NCI-H460 (cell line): ENCODE measurements around the gene CCL18. TPM values are rescaled to one million over a fixed set of nuclear protein-coding genes. Genes with fewer than 3 reads are reported as not detected.
"Not testable (repeated sequence)": the region's sequence is repeated elsewhere in the genome, so short reads cannot be mapped to it uniquely, and the experiment has no call there.

Experiments
- DNase-seq: peaks from one replicate; pipeline ENCODE4 v3.0.0-alpha.2; 2016; ENCODE audit warnings: low read depth; ENCODE audit errors: extremely low read depth
- polyA plus RNA-seq: library from polyadenylated mRNA; depleted of rRNA; stranded (reverse); fragments of >200 nt; gene quantifications from 2 replicates; pipeline ENCODE4 v1.2.3, GENCODE V29; 2014; cell fraction: nucleus; rRNA removed
- total RNA-seq: library from RNA; depleted of rRNA; stranded (reverse); fragments of >200 nt; shearing (Covaris generic); gene quantifications from 2 replicates; pipeline ENCODE4 v1.2.3, GENCODE V29; 2014; rRNA removed

The CCL18 gene, protein sequence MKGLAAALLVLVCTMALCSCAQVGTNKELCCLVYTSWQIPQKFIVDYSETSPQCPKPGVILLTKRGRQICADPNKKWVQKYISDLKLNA
- total RNA-seq: not detected in 2 replicates
- polyA plus RNA-seq: not detected in 2 replicates

DNA sequence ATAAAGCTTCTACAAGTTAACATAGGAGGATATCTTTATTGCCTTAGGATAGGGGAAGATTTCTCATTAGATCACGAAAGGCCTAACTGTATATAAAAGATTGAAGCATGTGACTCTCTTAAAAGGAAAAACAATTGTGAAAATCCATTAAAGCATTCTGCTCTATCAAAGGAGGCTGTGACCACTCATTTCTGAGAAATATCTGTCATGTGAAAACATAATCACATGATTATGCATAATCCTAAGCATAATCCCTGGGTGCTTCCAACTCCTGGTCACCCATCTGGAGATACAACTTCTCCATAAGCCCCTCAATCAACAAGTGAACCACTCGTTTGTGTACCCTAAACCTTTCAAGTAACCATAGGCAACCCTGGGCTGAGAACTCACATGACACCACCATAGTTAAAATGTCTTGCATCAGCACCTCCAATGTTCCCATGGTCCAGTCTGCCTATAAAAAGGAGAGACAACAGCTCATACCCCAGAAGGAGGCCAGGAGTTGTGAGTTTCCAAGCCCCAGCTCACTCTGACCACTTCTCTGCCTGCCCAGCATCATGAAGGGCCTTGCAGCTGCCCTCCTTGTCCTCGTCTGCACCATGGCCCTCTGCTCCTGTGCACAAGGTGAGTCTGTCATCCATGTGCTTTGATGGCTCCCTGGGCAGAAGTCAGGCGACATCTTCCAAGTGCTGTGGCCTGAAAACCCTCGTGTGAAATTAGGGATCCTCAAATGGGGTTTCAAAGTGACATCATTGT, at the start of gene CCL18:
Gene CCL18 (plus strand): TSS at position 487 of the 756 bp plus-strand sequence. CDS start 71 bp downstream, at position 558.
- DNase-seq: no peak

DNA sequence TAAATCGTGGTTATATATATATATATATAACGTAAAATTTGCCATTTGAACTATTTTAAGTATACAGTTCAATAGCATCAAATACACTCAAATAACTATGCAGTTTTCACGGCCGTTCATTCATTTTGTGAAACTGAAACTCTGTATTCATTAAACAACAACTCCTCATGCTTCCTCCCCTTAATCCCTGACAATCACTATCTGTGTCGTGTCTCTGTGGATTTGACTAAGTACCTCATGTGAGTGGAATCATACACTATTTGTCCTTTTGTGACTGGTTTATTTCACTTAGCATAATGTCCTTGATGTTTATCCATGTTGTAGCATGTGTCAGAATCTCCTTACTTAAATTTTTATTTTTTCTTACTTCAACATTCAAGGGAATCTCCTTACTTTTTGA, 49.1 kb upstream of the CCL18 start:
- DNase-seq: no peak

GRCh38 chr17:36015895-36016294, 48.2 kb upstream of the CCL18 start:
- not testable (repeated sequence) for DNase-seq

DNA sequence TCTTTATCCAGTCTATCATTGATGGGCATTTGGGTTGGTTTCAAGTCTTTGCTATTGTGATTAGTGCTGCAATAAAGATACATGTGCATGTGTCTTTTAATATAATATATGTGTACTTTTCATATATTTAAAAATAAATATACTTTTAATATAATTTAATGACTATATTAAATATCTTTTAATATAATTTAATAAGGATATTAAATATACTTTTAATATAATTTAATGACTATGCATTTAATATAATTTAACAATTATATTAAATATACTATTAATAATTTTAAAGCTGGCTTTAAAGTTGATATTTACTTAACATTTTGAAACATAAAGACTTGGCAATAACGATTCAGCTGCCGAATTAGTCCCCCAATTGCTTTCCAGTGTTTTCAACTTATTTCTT, 47.5 kb upstream of the CCL18 start:
- no peak for DNase-seq

- DNase-seq: no peak
These were observed 46.3 kb upstream of the CCL18 start, which contains the start of gene CCL23 for GRCh38 chr17:36017799-36018198. TSS of gene CCL23 (minus strand) at chr17:36017972. CDS start at chr17:36017897, 75 bp downstream.

DNA sequence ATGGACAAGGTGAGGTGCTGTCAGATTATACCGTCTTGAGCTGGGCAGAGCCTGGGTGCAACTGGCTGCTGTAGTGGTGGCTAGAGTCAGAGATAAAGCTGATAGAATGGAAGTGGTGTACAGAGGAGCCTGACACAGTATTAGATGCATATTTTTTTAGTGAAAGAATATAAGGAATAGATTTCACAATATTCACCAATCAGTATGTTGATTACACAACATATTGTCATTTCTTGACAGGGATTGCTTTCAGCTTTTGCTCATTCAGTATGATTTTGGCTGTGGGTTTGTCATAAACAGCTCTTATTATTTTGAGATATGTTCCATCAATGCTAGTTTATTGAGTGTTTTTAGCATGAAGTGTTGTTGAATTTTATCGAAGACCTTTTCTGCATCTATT, 44.6 kb upstream of the CCL18 start:
- DNase-seq: no peak

GRCh38 chr17:36024106-36024869, 39.8 kb upstream of the CCL18 start:
- no peak for DNase-seq

DNA sequence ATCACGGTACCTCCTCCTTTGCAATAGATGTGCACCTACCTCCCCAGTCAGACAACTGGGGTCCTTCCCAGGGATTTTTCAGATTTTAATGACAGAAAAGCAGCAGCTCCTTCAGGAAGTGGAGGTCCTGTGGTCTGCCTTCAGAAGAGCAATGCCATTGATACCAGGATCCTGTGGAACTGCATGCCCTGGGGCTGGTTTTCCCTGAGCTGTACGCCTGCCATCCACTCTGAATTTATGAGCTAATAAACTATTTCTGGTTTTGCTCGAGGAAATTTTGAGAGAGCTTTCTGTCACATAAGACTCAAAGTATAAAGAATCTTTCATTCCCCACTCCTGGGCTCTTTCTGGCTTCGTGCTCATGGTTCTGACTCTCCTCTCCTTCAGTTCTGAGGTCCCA, 36.3 kb upstream of the CCL18 start:
- DNase-seq: no peak

GRCh38 chr17:36030956-36031355, 33.1 kb upstream of the CCL18 start:
- no peak for DNase-seq

GRCh38 chr17:36034127-36034526, 29.9 kb upstream of the CCL18 start:
- DNase-seq: no peak

- DNase-seq: no peak
These were observed 27.8 kb upstream of the CCL18 start for GRCh38 chr17:36036235-36036634.

DNA sequence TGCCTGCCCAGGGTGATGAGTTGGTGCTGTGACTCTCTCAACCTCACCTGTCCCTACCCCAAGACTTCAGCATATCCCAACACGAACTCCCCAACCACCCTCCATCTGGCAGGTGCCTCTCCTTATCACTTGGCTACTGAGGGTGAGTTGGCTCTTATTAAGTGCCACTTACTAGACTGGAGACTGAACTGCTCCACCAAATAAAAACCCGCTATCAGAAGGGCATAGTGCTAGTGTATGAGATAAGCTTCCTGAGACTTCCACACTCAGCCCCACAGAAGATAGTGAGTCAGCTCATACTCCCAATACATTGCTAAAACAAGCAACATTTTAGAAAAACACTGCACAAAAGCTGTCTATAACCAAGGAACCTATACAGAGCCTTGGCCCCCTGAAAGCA, 16.0 kb upstream of the CCL18 start:
- no peak for DNase-seq

- no peak for DNase-seq
These were observed 14.4 kb upstream of the CCL18 start for GRCh38 chr17:36049643-36050042.

GRCh38 chr17:36055171-36055570, 8.9 kb upstream of the CCL18 start:
- DNase-seq: no peak

DNA sequence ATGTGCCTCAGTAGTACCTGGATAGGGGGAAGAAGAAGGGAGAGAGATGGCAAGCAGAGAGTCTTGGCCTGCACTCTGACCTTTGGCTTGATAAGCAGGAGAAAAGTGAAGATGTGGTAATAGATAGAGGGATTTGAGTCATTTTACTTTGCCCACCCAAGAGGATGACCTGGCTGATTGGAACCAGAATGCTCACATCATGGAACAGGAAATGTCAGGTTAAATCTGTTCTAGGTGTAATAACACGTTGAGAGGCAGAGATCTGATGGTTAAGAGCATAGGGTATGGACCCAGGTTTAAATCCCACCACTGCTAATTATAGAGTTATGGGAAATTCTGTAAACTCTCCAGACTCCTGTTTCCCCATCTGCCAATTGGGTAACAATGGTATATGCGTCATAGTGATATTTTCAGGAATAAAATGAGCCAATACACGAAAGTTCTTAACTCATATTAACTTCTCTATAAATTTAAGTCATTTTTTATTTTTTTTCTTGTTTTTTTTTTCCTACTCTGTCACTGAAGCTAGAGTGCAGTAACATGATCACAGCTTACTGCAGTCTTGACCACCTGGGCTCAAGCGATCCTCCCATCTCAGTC, 8.1 kb upstream of the CCL18 start:
- DNase-seq: no peak

GRCh38 chr17:36057911-36058310, 6.2 kb upstream of the CCL18 start:
- DNase-seq: no peak

DNA sequence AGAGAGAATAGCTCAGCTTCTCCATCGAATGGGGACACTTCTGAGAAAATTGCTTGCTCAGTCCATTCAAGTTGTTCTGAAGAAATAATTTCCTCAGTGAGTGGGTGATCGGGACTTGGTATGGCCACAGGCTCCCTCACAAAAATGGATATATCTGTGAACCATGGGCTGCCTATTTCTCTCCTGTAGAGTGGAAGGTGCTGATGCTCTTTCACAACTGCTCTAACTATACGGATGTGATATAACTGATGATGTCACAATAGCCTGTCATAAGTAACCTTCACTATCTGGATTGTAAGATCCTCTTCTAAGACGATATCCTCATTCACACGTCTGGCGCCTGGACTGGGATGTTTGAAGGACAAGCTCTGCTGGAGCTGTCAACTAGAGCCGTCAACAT, 4.7 kb upstream of the CCL18 start:
- no peak for DNase-seq

DNA sequence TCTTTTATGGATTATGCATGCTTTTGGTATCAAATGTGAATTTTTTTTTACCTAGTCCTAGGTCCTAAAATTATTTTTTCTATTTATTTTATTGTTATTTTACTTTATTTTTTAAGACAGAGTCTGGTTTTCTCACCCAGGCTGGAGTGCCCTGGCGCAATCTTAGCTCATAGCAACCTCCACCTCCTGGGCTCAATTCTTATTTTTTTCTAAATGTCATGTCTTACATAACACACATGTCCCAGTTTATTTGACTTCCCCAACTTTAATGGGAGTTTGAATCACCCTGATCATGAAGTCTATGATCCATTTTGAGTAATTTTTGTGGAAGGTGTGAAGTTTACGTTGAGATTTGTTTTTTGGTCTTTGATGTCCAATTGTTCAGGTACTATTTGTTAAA, 3.3 kb upstream of the CCL18 start:
- no peak for DNase-seq

GRCh38 chr17:36066365-36066985, 2.4 kb downstream of the CCL18 start:
- no peak for DNase-seq

DNA sequence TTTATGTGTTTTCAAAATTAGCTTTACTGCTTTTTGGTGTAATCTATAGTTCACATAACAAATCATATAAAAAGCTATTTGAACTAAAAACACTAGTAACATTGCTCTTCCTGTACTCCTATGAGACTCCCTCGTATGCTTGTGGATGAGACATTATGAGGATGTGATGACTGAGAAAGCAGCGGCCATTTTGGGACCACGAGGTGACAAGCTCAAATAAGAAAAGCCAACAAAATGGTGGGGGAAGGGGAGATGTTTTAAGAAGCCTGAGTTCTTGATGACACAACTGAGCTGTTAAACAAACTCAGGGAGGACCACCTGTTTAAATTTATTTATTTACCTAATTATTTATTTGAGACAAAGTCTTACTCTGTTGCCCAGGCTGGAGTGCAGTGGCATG, 4.5 kb downstream of the CCL18 start:
- no peak for DNase-seq

- DNase-seq: no peak
These were observed 5.1 kb downstream of the CCL18 start for GRCh38 chr17:36069136-36069535.
